PC-9 (cell line): ENCODE results near the gene NFIX. TPM values are rescaled to one million over a fixed set of nuclear protein-coding genes. Genes with fewer than 3 reads are reported as not detected.

ENCODE experiments used
- BruUV-seq: library from RNA; stranded (reverse); fragments of 400-500 nt; replicated peaks from 2 replicates; lab custom pipeline; 2021; lab: Mats Ljungman, UMichigan
- CTCF ChIA-PET: fragments of 300-600 bp; sonication (Branson Sonifier 250); formaldehyde crosslinking; loops from one replicate; lab custom pipeline; 2022; ENCODE audit warnings: antibody characterized with exemption; lab: Charles Lee
- POLR2A ChIA-PET: fragments of 300-600 bp; sonication (Branson Sonifier 250); formaldehyde crosslinking; loops from one replicate; lab custom pipeline; 2022; ENCODE audit warnings: antibody characterized with exemption; ENCODE audit not compliant: unreplicated experiment; lab: Charles Lee
- DNase-seq, 2 experiments: peaks; one replicate each; pipeline versions ENCODE4 v3.0.0 to v3.0.0-alpha.2; 2015 to 2022; ENCODE audit warnings: mixed read lengths in 1 of 2
- H2AFZ ChIP-seq: fragments of 200-600 bp; sonication (generic); 2 replicates; pipeline ENCODE4 v1.8.1; 2017; ENCODE audit warnings: antibody characterized with exemption
- H3F3A ChIP-seq: fragments of 200-600 bp; sonication (generic); 2 replicates; pipeline ENCODE4 v1.8.1; 2017; ENCODE audit warnings: antibody characterized with exemption, mild to moderate bottlenecking, low read depth; ENCODE audit not compliant: insufficient read depth
- H3K27ac ChIP-seq: fragments of 200-600 bp; sonication (generic); 2 replicates; pipeline ENCODE4 v1.6.1; 2016; ENCODE audit warnings: mixed run types
- H3K27me3 ChIP-seq: fragments of 200-600 bp; sonication (generic); 2 replicates; pipeline ENCODE4 v1.6.1; 2016; ENCODE audit warnings: low read depth, mixed run types; ENCODE audit not compliant: insufficient read depth
- H3K36me3 ChIP-seq: fragments of 200-600 bp; sonication (generic); 2 replicates; pipeline ENCODE4 v1.6.1; 2016; ENCODE audit warnings: low read depth, mixed run types
- H3K4me1 ChIP-seq: fragments of 200-600 bp; sonication (generic); replicated peaks from 2 replicates; pipeline ENCODE4 v1.6.1; 2016; ENCODE audit warnings: mixed run types; ENCODE audit not compliant: insufficient read depth
- H3K4me2 ChIP-seq: fragments of 200-600 bp; sonication (generic); 2 replicates; pipeline ENCODE4 v1.6.1; 2017; ENCODE audit warnings: mixed run types
- H3K4me3 ChIP-seq: fragments of 200-600 bp; sonication (generic); 2 replicates; pipeline ENCODE4 v1.6.1; 2016; ENCODE audit warnings: mixed run types
- H3K79me2 ChIP-seq: fragments of 200-600 bp; sonication (generic); 2 replicates; pipeline ENCODE4 v1.6.1; 2017; ENCODE audit warnings: low read depth, mixed run types
- H3K9me2 ChIP-seq: fragments of 200-600 bp; sonication (generic); 2 replicates; pipeline ENCODE4 v1.8.1; 2017; ENCODE audit warnings: mild to moderate bottlenecking; ENCODE audit not compliant: insufficient read depth
- H3K9me3 ChIP-seq: fragments of 200-600 bp; sonication (generic); 2 replicates; pipeline ENCODE4 v1.8.1; 2016; ENCODE audit warnings: low read depth; ENCODE audit not compliant: insufficient read depth
- H4K20me1 ChIP-seq: fragments of 200-600 bp; sonication (generic); 2 replicates; pipeline ENCODE4 v1.8.1; 2017; ENCODE audit not compliant: insufficient read depth
- EZH2 ChIP-seq: fragments of 200-600 bp; sonication (generic); IDR thresholded peaks from 2 replicates; pipeline ENCODE4 v1.8.0; 2017; ENCODE audit warnings: antibody characterized with exemption, low read depth
- intact Hi-C: fragments of 100-400 bp; cut with micrococcal nuclease; formaldehyde crosslinking; loops from one replicate; pipeline ENCODE4 v1.10.0; 2022; ENCODE audit not compliant: unreplicated experiment
- total RNA-seq: library from RNA; stranded (reverse); gene quantifications from 2 replicates; pipeline ENCODE4 v1.2.3, GENCODE V29; 2021
- TF ChIP-seq, protein P1 (sequence below): fragments of 200-600 bp; sonication (generic); conservative IDR thresholded peaks from 2 replicates; pipeline ENCODE4 v1.6.1; 2017; ENCODE audit warnings: mixed run types, antibody characterized with exemption, mild to moderate bottlenecking, moderate library complexity

Gene NFIX
- total RNA-seq, 1 experiment from 2014 or later, result 24.2 TPM

DNA sequence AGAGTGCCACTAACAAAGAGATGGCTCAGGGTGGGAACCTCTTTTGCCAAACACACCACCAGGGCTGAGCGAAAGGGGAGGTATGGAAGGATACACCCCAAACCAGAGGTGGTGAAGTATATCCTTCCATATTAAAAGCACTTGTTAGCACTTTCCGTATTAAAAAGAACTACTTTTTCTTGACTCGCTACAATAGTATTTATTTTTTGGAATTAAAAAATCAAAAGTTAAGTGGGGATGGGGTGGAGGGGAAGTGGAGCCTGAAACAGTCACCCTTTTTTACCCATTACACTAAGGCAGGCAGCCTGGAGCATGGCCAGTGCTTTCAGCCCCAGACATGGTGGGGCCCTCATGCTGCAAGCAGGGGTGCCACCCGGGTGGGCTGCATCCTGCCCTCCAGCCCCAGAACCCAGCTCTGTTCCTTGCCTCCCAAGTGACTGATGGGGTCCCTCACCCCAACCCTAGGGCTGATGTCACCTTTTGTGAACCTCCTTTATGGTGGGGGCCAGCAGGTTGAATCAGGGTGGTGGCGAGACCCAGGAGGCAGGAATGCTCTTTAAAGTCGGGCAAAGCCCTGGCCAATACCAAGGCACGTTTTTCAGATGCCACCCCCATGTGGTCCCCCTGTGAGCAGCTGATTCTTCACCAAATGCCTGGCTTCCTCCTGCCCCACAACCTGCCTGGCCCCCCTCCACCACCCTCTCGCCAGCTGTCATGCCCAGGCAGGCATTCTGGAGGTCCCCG is 76.3 kb downstream of the NFIX start:
- H3K4me3 ChIP-seq, result no peak overlapping the region
- no peaks in the 10 kb centered on the region for H3K79me2 ChIP-seq
- no peaks in the 10 kb centered on the region for H3K9me3 ChIP-seq
- BruUV-seq, result no TSS peak
- H3K27ac ChIP-seq, result no peak overlapping the region
- intact Hi-C loops, result no loop called here
- H4K20me1 ChIP-seq, result no peaks in the 10 kb centered on the region
- no peaks in the 10 kb centered on the region for H3K36me3 ChIP-seq
- no peaks in the 10 kb centered on the region for H3K4me1 ChIP-seq
- no peaks in the 10 kb centered on the region for H3F3A ChIP-seq
- H3K4me2 ChIP-seq, result no peak overlapping the region
- no peak for DNase-seq
- H2AFZ ChIP-seq, result no peak overlapping the region
- no peaks in the 10 kb centered on the region for H3K9me2 ChIP-seq
- ChIA-PET POLR2A (no interaction called here), CTCF (no interaction called here)
- TF ChIP-seq, protein P1, sequence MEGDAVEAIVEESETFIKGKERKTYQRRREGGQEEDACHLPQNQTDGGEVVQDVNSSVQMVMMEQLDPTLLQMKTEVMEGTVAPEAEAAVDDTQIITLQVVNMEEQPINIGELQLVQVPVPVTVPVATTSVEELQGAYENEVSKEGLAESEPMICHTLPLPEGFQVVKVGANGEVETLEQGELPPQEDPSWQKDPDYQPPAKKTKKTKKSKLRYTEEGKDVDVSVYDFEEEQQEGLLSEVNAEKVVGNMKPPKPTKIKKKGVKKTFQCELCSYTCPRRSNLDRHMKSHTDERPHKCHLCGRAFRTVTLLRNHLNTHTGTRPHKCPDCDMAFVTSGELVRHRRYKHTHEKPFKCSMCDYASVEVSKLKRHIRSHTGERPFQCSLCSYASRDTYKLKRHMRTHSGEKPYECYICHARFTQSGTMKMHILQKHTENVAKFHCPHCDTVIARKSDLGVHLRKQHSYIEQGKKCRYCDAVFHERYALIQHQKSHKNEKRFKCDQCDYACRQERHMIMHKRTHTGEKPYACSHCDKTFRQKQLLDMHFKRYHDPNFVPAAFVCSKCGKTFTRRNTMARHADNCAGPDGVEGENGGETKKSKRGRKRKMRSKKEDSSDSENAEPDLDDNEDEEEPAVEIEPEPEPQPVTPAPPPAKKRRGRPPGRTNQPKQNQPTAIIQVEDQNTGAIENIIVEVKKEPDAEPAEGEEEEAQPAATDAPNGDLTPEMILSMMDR, result no peak
- TF ChIP-seq EZH2, result no peak
- peaks cover 55% of the 10 kb centered on the region; the same call in 1 of the 2 replicates for H3K27me3 ChIP-seq

DNA sequence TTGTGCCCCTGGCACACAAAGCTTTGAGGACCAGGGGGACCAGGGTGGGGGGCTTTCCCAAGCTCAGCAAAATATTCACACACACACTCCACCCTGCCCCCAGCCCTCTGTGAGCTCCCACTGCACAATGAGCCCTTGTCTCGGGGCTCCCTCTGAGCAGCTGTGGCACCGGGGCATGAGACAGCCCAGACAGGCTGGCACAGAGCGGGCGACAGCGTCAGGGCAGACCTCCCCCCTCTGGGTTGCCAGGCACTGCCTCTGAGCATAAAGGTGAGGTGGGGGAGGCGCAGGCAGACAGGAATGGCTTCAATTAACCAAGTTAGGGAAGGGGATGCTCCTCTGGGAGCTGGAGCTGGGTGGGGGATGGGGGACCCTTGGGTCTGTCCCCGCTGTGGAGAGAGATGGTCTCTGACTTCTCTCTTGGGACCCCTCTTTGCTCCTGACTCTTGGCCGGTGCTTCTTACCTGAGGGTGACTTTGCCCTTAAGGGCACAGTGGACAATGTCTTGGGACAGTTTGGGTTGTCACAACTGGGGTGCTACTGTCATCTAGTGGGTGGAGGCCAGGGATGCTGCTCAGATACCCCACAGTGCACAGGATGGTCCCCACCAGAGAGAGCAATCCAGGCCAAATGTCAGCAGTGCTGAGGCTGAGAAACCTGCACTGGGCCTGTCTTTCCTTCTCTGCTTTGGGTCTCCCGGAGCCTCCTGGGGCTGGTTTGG is 77.1 kb downstream of the NFIX start:
- H4K20me1 ChIP-seq, result no peaks in the 10 kb centered on the region
- no peaks in the 10 kb centered on the region for H3K4me1 ChIP-seq
- DNase-seq, result no peak
- H3K4me3 ChIP-seq, result no peak overlapping the region
- no peaks in the 10 kb centered on the region for H3K79me2 ChIP-seq
- H3K27ac ChIP-seq, result no peak overlapping the region
- intact Hi-C loops, result no loop called here
- no peaks in the 10 kb centered on the region for H3K36me3 ChIP-seq
- POLR2A ChIA-PET, result no interaction called here
- BruUV-seq, result no TSS peak
- CTCF ChIA-PET, result no interaction called here
- H3K9me2 ChIP-seq, result no peaks in the 10 kb centered on the region
- no peaks in the 10 kb centered on the region for H3K9me3 ChIP-seq
- H3K4me2 ChIP-seq, result no peak overlapping the region
- H3F3A ChIP-seq, result no peaks in the 10 kb centered on the region
- H3K27me3 ChIP-seq, result peaks cover 49% of the 10 kb centered on the region; the same call in 1 of the 2 replicates
- H2AFZ ChIP-seq, result no peak overlapping the region
- TF ChIP-seq EZH2, result no peak
- TF ChIP-seq, protein P1, result no peak

DNA sequence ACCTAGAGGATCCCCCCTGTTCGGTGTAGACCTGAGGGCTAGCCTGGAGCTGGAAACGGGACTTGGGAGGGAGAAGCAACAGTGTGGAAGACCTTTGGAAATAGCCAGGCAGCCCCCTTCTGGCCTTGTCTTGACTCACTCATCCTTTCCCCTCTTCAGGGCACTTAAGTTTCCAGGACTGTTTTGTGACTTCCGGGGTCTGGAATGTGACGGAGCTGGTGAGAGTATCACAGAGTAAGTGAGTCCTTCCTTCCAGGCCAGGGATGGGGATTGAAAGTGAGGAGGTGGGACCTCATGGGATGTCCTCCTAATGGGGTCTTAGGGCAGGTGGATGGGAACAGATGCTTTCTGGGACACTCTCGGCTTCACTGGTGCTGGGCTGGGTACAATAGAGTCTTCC is 78.0 kb downstream of the NFIX start:
- Histone ChIP-seq H3K36me3 (no peaks in the 10 kb centered on the region), H3F3A (no peaks in the 10 kb centered on the region), H3K4me1 (no peaks in the 10 kb centered on the region), H3K4me3 (no peak overlapping the region), H2AFZ (no peak overlapping the region), H4K20me1 (no peaks in the 10 kb centered on the region), H3K27ac (no peak overlapping the region), H3K9me2 (no peaks in the 10 kb centered on the region), H3K9me3 (no peaks in the 10 kb centered on the region), H3K79me2 (no peaks in the 10 kb centered on the region), H3K4me2 (no peak overlapping the region), H3K27me3 (peaks cover 44% of the 10 kb centered on the region; the same call in 1 of the 2 replicates)
- no peak for TF ChIP-seq EZH2
- TF ChIP-seq, protein P1, result no peak
- ChIA-PET POLR2A (no interaction called here), CTCF (no interaction called here)
- DNase-seq, result no peak
- intact Hi-C loops, result no loop called here
- BruUV-seq, result no TSS peak
